ENCODE results near the gene BRD1. TPM values are rescaled to one million over a fixed set of nuclear protein-coding genes. Genes with fewer than 3 reads are reported as not detected.

Gene BRD1
- total RNA-seq, 1 donor from 2014 or later, result 32.4 TPM

DNA sequence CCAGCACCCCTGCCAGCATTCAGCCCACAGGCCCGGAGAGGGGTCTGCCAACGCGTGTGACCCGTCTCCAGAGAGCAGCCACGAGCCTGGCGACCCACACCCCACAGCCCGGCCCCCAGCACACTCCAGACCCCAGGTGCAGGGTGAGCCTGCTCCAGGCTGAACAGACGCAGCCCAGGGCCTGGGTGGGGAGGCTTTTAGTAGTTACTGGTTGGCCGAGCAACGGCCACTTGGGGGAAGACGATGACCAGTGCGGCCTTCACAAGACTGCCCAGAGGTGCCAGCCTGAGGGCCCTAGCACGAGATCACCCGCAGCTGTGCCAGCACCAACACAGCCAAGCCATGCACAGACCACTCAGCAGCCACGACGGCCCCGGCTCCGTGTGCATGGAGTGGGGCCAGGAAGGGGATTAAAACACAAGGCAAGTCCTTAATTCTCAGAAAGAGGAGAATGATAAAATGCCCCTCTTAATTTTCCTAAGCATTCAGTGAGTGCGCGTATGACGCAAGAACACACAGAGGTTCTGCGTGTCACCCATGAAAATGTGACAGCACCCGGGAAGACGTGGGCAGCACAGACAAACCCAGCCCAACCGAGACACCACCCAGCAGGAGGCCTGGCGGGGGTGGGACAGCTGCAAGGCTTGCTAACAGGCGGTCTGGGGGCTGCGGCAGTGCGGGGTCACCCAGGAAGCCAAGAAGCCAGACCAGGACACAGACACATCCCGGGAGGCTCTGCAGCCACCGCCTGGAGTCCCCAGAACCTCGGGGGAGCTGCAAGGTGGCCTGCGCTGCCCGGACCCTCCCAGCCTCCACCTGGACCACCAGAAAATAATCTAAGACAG, 47.6 kb downstream of the BRD1 start:
- H3K4me1 Mint-ChIP-seq (ENCODE audit: low read depth, unreplicated experiment), result peaks cover 7% of the 10 kb centered on the region
- no peak overlapping the region for H3K4me3 ChIP-seq (ENCODE audit: insufficient read depth, low read depth, low read length)
- no peaks in the 10 kb centered on the region for H3K27me3 ChIP-seq (ENCODE audit: insufficient read depth, low read length)
- no peak overlapping the region for H3K4me3 Mint-ChIP-seq (ENCODE audit: unreplicated experiment)
- H4K20me1 ChIP-seq (ENCODE audit: insufficient read depth, low read length), result peaks cover 88% of the 10 kb centered on the region
- no peaks in the 10 kb centered on the region for H3K9me3 Mint-ChIP-seq (ENCODE audit: unreplicated experiment)
- peak overlapping the region; percentile 19 for H3K27ac Mint-ChIP-seq (ENCODE audit: unreplicated experiment)
- no peak for TF ChIP-seq CTCF (IDR thresholded peaks at IDR 0.05; ENCODE audit: insufficient read depth, low read depth, low read length)
- TF ChIP-seq EZH2 (IDR thresholded peaks at IDR 0.05; ENCODE audit: insufficient read depth, low read length), result no peak
- H3K9me3 ChIP-seq (ENCODE audit: insufficient read depth, low read depth, low read length), result no peaks in the 10 kb centered on the region
- no peak overlapping the region for H2AFZ ChIP-seq (ENCODE audit: low read depth, low read length)
- no peak overlapping the region for H3K27ac ChIP-seq (ENCODE audit: low read depth, low read length)
- peaks cover 2% of the 10 kb centered on the region for H3K36me3 Mint-ChIP-seq (ENCODE audit: low read depth, unreplicated experiment)
- H3K4me2 ChIP-seq (ENCODE audit: low read length), result no peak overlapping the region
- no peaks in the 10 kb centered on the region for H3K27me3 Mint-ChIP-seq (ENCODE audit: low read depth, unreplicated experiment)
- H3K79me2 ChIP-seq (ENCODE audit: insufficient read depth, low read length), result peaks cover 83% of the 10 kb centered on the region
- DNase-seq (ENCODE audit: low read depth), result no peak
- peaks cover 2% of the 10 kb centered on the region for H3K36me3 ChIP-seq (ENCODE audit: insufficient read depth, low read length)
- no peak overlapping the region for H3K9ac ChIP-seq (ENCODE audit: low read length)
- H3K4me1 ChIP-seq (ENCODE audit: insufficient read depth, low read length), result no peaks in the 10 kb centered on the region
- no peak for FAIRE-seq

GRCh38 chr22:49779211-49779610, 48.5 kb downstream of the BRD1 start:
- Mint-ChIP-seq H3K36me3 (ENCODE audit: low read depth, unreplicated experiment) (peaks cover 2% of the 10 kb centered on the region), H3K9me3 (ENCODE audit: unreplicated experiment) (no peaks in the 10 kb centered on the region), H3K27ac (ENCODE audit: unreplicated experiment) (peak overlapping the region; percentile 34), H3K4me1 (ENCODE audit: low read depth, unreplicated experiment) (peaks cover 7% of the 10 kb centered on the region), H3K4me3 (ENCODE audit: unreplicated experiment) (no peak overlapping the region), H3K27me3 (ENCODE audit: low read depth, unreplicated experiment) (no peaks in the 10 kb centered on the region)
- Histone ChIP-seq H3K4me1 (ENCODE audit: insufficient read depth, low read length) (no peaks in the 10 kb centered on the region), H3K27me3 (ENCODE audit: insufficient read depth, low read length) (no peaks in the 10 kb centered on the region), H3K79me2 (ENCODE audit: insufficient read depth, low read length) (peaks cover 74% of the 10 kb centered on the region), H2AFZ (ENCODE audit: low read depth, low read length) (no peak overlapping the region), H3K36me3 (ENCODE audit: insufficient read depth, low read length) (peaks cover 2% of the 10 kb centered on the region), H3K9me3 (ENCODE audit: insufficient read depth, low read depth, low read length) (no peaks in the 10 kb centered on the region), H3K9ac (ENCODE audit: low read length) (no peak overlapping the region), H3K4me2 (ENCODE audit: low read length) (no peak overlapping the region), H3K27ac (ENCODE audit: low read depth, low read length) (no peak overlapping the region), H3K4me3 (ENCODE audit: insufficient read depth, low read depth, low read length) (no peak overlapping the region), H4K20me1 (ENCODE audit: insufficient read depth, low read length) (peaks cover 88% of the 10 kb centered on the region)
- FAIRE-seq (no peak), DNase-seq (ENCODE audit: low read depth) (no peak)
- TF ChIP-seq CTCF (IDR thresholded peaks at IDR 0.05; ENCODE audit: insufficient read depth, low read depth, low read length) (no peak), EZH2 (IDR thresholded peaks at IDR 0.05; ENCODE audit: insufficient read depth, low read length) (no peak)

Data from astrocyte (in vitro differentiated cells and primary cell).